A673 (cell line): ENCODE measurements around the gene LAPTM4A. TPM values are rescaled to one million over a fixed set of nuclear protein-coding genes. Genes with fewer than 3 reads are reported as not detected.
A peak's percentile ranks its signal among the peaks of the same experiment; 100 is the strongest.

Experiments
- BruUV-seq: library from RNA; stranded (reverse); fragments of 400-500 nt; replicated peaks from 2 replicates; lab custom pipeline; 2021; lab: Mats Ljungman, UMichigan
- CTCF ChIA-PET: fragments of 300-600 bp; sonication (Branson Sonifier 250); formaldehyde crosslinking; loops from one replicate; lab custom pipeline; 2022; ENCODE audit warnings: antibody characterized with exemption; lab: Charles Lee
- POLR2A ChIA-PET: fragments of 300-600 bp; sonication (Branson Sonifier 250); formaldehyde crosslinking; loops from one replicate; lab custom pipeline; 2022; ENCODE audit warnings: antibody characterized with exemption; ENCODE audit not compliant: low non-redundant PET; lab: Charles Lee
- DNase-seq: peaks from one replicate; pipeline ENCODE4 v3.0.0-alpha.2; 2015; ENCODE audit warnings: low spot score
- H3K27ac ChIP-seq: fragments of 200-600 bp; sonication (generic); 2 replicates; pipeline ENCODE4 v1.5.1; 2016; ENCODE audit warnings: mixed run types, low read depth, mild to moderate bottlenecking, mixed read lengths, antibody characterized with exemption, low read length; ENCODE audit not compliant: poor library complexity, severe bottlenecking
- H3K27me3 ChIP-seq: fragments of 200-600 bp; sonication (generic); replicated peaks from 2 replicates; pipeline ENCODE4 v1.6.1; 2017; ENCODE audit warnings: mixed run types, low read depth, mild to moderate bottlenecking, mixed read lengths, antibody characterized with exemption, low read length; ENCODE audit not compliant: insufficient read depth, poor library complexity
- H3K36me3 ChIP-seq: fragments of 200-600 bp; sonication (generic); 2 replicates; pipeline ENCODE4 v1.6.1; 2016; ENCODE audit warnings: mixed run types, mild to moderate bottlenecking, mixed read lengths, antibody characterized with exemption, low read length; ENCODE audit not compliant: insufficient read depth, poor library complexity, severe bottlenecking
- H3K4me1 ChIP-seq: fragments of 200-600 bp; sonication (generic); 2 replicates; pipeline ENCODE4 v1.6.1; 2017; ENCODE audit warnings: mixed run types, mild to moderate bottlenecking, mixed read lengths, antibody characterized with exemption, low read length; ENCODE audit not compliant: insufficient read depth, poor library complexity, severe bottlenecking
- H3K4me3 ChIP-seq: fragments of 200-600 bp; sonication (generic); 2 replicates; pipeline ENCODE4 v1.5.1; 2016; ENCODE audit warnings: low read depth, mixed run types, mild to moderate bottlenecking, mixed read lengths, low read length; ENCODE audit not compliant: poor library complexity, severe bottlenecking
- H3K9me3 ChIP-seq: fragments of 200-600 bp; sonication (generic); 2 replicates; pipeline ENCODE4 v1.6.1; 2016; ENCODE audit warnings: mixed run types, low read depth, mild to moderate bottlenecking, mixed read lengths, antibody characterized with exemption, low read length; ENCODE audit not compliant: poor library complexity, severe bottlenecking
- CTCF ChIP-seq: fragments of 300-800, 200-600 bp; sonication (generic); conservative IDR thresholded peaks from 2 replicates; pipeline ENCODE4 v1.5.1; 2017; ENCODE audit warnings: low read depth, mild to moderate bottlenecking, antibody characterized with exemption, low read length, moderate library complexity, mixed read lengths
- EZH2 ChIP-seq: fragments of 200-600 bp; sonication (generic); IDR thresholded peaks from 2 replicates; pipeline ENCODE4 v1.6.1; 2017; ENCODE audit warnings: borderline replicate concordance, low read depth, mild to moderate bottlenecking, mixed read lengths, antibody characterized with exemption, low read length; ENCODE audit not compliant: poor library complexity, severe bottlenecking
- intact Hi-C: fragments of 100-400 bp; cut with micrococcal nuclease; formaldehyde crosslinking; loops from one replicate; pipeline ENCODE4 v1.10.0; 2022; ENCODE audit not compliant: unreplicated experiment
- total RNA-seq: library from RNA; stranded (reverse); gene quantifications from 2 replicates; pipeline ENCODE4 v1.2.3, GENCODE V29; 2021

LAPTM4A gene
- total RNA-seq, 1 experiment from 2014 or later: 158 TPM

- Histone ChIP-seq H3K36me3 (no peaks in the 10 kb centered on the region), H3K4me1 (peaks cover 24% of the 10 kb centered on the region), H3K4me3 (peak overlapping the region; percentile 88), H3K27me3 (no peaks in the 10 kb centered on the region), H3K27ac (peak overlapping the region; percentile 99), H3K9me3 (no peaks in the 10 kb centered on the region)
- POLR2A ChIA-PET: interaction anchor here (0.6 kb wide), 1 partner anchor 15 kb away, joined by 3 read pairs; no protein-coding TSS in a partner anchor
- BruUV-seq: TSS peak; percentile 97
- intact Hi-C loops: loop anchor here (5.0 kb wide), 1 partner anchor 150 kb away; the partner anchor contains the start of gene TTC32
- TF ChIP-seq CTCF (no peak), EZH2 (no peak)
- DNase-seq: peak; percentile 15
- CTCF ChIA-PET: interaction anchor here (1.3 to 1.4 kb wide), 2 partner anchors 37 to 97 kb away, joined by 3 to 9 read pairs; no protein-coding TSS in a partner anchor
Observed at GRCh38 chr2:20052229-20052851, 912 bp upstream of the LAPTM4A start.

- H3K4me3 ChIP-seq: peak overlapping the region; percentile 88
- TSS peak; percentile 48 for BruUV-seq
- peak; percentile 62 for DNase-seq
- POLR2A ChIA-PET: interaction anchor here (0.6 kb wide), 1 partner anchor 245 kb away, joined by 12 read pairs; no protein-coding TSS in a partner anchor
- TF ChIP-seq CTCF (0 out of 2 replicates have a peak, but pooled peaks have one; percentile 11), EZH2 (no peak)
- H3K36me3 ChIP-seq: no peaks in the 10 kb centered on the region
- peak overlapping the region; percentile 99 for H3K27ac ChIP-seq
- CTCF ChIA-PET: interaction anchor here (0.6 to 1.4 kb wide), 2 partner anchors 26 to 35 kb away, joined by 3 to 9 read pairs; no protein-coding TSS in a partner anchor
- no peaks in the 10 kb centered on the region for H3K27me3 ChIP-seq
- H3K9me3 ChIP-seq: no peaks in the 10 kb centered on the region
- peaks cover 28% of the 10 kb centered on the region for H3K4me1 ChIP-seq
- intact Hi-C loops: loop anchor here (5.0 kb wide), 1 partner anchor 149 kb away; the partner anchor contains the start of gene TTC32
Observed at GRCh38 chr2:20050646-20051531, 539 bp downstream of the LAPTM4A start.

- POLR2A ChIA-PET: no interaction called here
- Histone ChIP-seq H3K9me3 (no peaks in the 10 kb centered on the region), H3K36me3 (no peaks in the 10 kb centered on the region), H3K27me3 (no peaks in the 10 kb centered on the region), H3K27ac (peak overlapping the region; percentile 99), H3K4me1 (peaks cover 35% of the 10 kb centered on the region), H3K4me3 (peak overlapping the region; percentile 88)
- peak; percentile 65 for DNase-seq
- TF ChIP-seq EZH2 (no peak), CTCF (no peak)
- intact Hi-C loops: loop anchor here (5.0 kb wide), 1 partner anchor 148 kb away; the partner anchor contains the start of gene TTC32
- BruUV-seq: no TSS peak
- CTCF ChIA-PET: interaction anchor here (0.6 kb wide), 1 partner anchor 34 kb away, joined by 3 read pairs; no protein-coding TSS in a partner anchor
Observed at GRCh38 chr2:20050104-20050645, 1.3 kb downstream of the LAPTM4A start.
